ENCODE measurements around the gene SETBP1. TPM values are rescaled to one million over a fixed set of nuclear protein-coding genes. Genes with fewer than 3 reads are reported as not detected.

SETBP1 gene
- total RNA-seq, 1 experiment from 2014 or later: 4.0 TPM

DNA sequence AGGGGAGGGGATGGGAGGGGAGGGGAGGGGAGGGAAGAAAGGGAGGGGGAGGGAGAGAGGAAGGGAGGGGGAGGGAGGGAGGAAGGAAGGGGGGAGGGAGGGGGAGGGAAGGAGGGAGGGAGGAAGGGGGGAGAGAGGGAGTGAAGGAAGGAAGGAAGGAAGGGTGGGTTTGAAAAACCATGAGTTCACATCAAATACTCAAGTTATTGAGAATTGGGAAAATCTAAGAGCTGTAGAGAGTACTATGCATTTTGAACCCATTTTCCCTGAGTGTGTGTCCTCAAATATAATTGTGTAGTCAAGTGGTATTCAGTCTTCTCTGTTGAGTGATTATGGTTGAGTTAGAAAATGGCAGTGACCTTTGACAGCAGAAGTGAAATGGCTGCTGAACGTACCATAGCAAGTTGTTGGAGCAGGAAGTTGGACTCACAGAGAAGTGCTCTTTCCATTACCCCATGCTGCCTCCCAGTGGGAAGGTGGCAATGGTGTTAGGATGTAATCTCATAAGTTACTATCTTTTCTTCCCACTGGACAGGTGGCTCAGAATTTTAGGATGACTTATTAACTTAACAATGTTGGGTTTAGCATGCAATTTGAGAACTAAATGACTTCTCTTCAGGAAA is 214.6 kb downstream of the SETBP1 start:
- TF ChIP-seq, protein P1, sequence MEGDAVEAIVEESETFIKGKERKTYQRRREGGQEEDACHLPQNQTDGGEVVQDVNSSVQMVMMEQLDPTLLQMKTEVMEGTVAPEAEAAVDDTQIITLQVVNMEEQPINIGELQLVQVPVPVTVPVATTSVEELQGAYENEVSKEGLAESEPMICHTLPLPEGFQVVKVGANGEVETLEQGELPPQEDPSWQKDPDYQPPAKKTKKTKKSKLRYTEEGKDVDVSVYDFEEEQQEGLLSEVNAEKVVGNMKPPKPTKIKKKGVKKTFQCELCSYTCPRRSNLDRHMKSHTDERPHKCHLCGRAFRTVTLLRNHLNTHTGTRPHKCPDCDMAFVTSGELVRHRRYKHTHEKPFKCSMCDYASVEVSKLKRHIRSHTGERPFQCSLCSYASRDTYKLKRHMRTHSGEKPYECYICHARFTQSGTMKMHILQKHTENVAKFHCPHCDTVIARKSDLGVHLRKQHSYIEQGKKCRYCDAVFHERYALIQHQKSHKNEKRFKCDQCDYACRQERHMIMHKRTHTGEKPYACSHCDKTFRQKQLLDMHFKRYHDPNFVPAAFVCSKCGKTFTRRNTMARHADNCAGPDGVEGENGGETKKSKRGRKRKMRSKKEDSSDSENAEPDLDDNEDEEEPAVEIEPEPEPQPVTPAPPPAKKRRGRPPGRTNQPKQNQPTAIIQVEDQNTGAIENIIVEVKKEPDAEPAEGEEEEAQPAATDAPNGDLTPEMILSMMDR (IDR thresholded peaks at IDR 0.05; ENCODE audit: insufficient read depth in 1 of 2, low read depth in 1 of 2, low read length in 1 of 2, severe bottlenecking in 1 of 2, unreplicated experiment in 1 of 2): peak in 1 of 2 experiments; percentile 18
- Histone ChIP-seq H3K9me3 (no peaks in the 10 kb centered on the region), H3K4me3 (ENCODE audit: low read depth, low read length) (no peak overlapping the region), H3K27me3 (replicated peaks; ENCODE audit: control insufficient read depth, insufficient read depth, low read length) (no peaks in the 10 kb centered on the region), H3K36me3 (ENCODE audit: control insufficient read depth, insufficient read depth, low read length) (no peaks in the 10 kb centered on the region), H3K4me1 (no peaks in the 10 kb centered on the region)
- Mint-ChIP-seq H3K36me3 (ENCODE audit: insufficient read depth, unreplicated experiment) (no peaks in the 10 kb centered on the region), H3K9me3 (ENCODE audit: unreplicated experiment) (no peaks in the 10 kb centered on the region), H3K4me1 (ENCODE audit: low read depth, unreplicated experiment) (no peaks in the 10 kb centered on the region), H3K4me3 (ENCODE audit: unreplicated experiment) (no peak overlapping the region), H3K27me3 (ENCODE audit: insufficient read depth, unreplicated experiment) (no peaks in the 10 kb centered on the region), H3K27ac (ENCODE audit: unreplicated experiment) (no peak overlapping the region)
- POLR2A ChIA-PET: no interaction called here
- DNase-seq: peak; percentile 47 to 53
- CTCF ChIA-PET: no interaction called here
- BruUV-seq (replicated peaks): no TSS peak
- intact Hi-C loops (cut with micrococcal nuclease; ENCODE audit: unreplicated experiment): loop anchor here (1.0 to 5.0 kb wide), 3 partner anchors 98 to 318 kb away; no protein-coding TSS in a partner anchor

DNA sequence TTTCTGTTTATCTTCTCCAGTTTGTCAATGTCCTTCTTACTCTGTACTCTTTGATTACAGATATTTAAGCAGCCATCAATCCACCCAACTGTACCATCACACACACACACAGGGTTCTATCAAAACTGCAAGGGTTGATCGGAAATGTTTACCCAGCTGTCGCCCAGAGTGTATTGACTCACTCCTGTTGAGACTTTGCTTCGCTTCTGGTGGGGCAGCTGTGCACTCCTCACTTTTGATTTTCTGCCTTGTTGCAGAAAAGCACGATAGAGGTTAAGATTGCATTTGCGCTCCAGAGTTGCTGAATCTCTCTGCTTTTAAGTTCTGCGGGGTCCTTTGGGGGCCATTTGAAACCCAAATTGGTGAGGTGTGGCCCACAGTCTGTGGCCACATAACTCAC is 216.2 kb downstream of the SETBP1 start:
- POLR2A ChIA-PET: no interaction called here
- Mint-ChIP-seq H3K9me3 (ENCODE audit: unreplicated experiment) (no peaks in the 10 kb centered on the region), H3K4me3 (ENCODE audit: unreplicated experiment) (no peak overlapping the region), H3K4me1 (ENCODE audit: low read depth, unreplicated experiment) (no peaks in the 10 kb centered on the region), H3K27ac (ENCODE audit: unreplicated experiment) (no peak overlapping the region), H3K27me3 (ENCODE audit: insufficient read depth, unreplicated experiment) (no peaks in the 10 kb centered on the region), H3K36me3 (ENCODE audit: insufficient read depth, unreplicated experiment) (no peaks in the 10 kb centered on the region)
- CTCF ChIA-PET: no interaction called here
- intact Hi-C loops (cut with micrococcal nuclease; ENCODE audit: unreplicated experiment): loop anchor here (5.0 kb wide), 2 partner anchors 100 to 320 kb away; no protein-coding TSS in a partner anchor
- H3K27me3 ChIP-seq (replicated peaks; ENCODE audit: control insufficient read depth, insufficient read depth, low read length): no peaks in the 10 kb centered on the region
- H3K36me3 ChIP-seq (ENCODE audit: control insufficient read depth, insufficient read depth, low read length): no peaks in the 10 kb centered on the region
- no peak for DNase-seq
- TF ChIP-seq, protein P1 (IDR thresholded peaks at IDR 0.05; ENCODE audit: insufficient read depth in 1 of 2, low read depth in 1 of 2, low read length in 1 of 2, severe bottlenecking in 1 of 2, unreplicated experiment in 1 of 2): no peak
- H3K4me3 ChIP-seq (ENCODE audit: low read depth, low read length): no peak overlapping the region
- H3K9me3 ChIP-seq: no peaks in the 10 kb centered on the region
- H3K4me1 ChIP-seq: no peaks in the 10 kb centered on the region
- no TSS peak for BruUV-seq (replicated peaks)

GRCh38 chr18:44897411-44897810 is 216.7 kb downstream of the SETBP1 start:
- intact Hi-C loops (cut with micrococcal nuclease; ENCODE audit: unreplicated experiment): loop anchor here (5.0 kb wide), 2 partner anchors 100 to 320 kb away; no protein-coding TSS in a partner anchor
- CTCF ChIA-PET: no interaction called here

More at GRCh38 chr18:44897411-44897810, 216.7 kb downstream of the SETBP1 start:
- H3K4me1 ChIP-seq: no peaks in the 10 kb centered on the region
- Mint-ChIP-seq H3K4me3 (ENCODE audit: unreplicated experiment) (no peak overlapping the region), H3K9me3 (ENCODE audit: unreplicated experiment) (no peaks in the 10 kb centered on the region), H3K4me1 (ENCODE audit: low read depth, unreplicated experiment) (no peaks in the 10 kb centered on the region), H3K36me3 (ENCODE audit: insufficient read depth, unreplicated experiment) (no peaks in the 10 kb centered on the region), H3K27ac (ENCODE audit: unreplicated experiment) (no peak overlapping the region), H3K27me3 (ENCODE audit: insufficient read depth, unreplicated experiment) (no peaks in the 10 kb centered on the region)
- no TSS peak for BruUV-seq (replicated peaks)
- H3K4me3 ChIP-seq (ENCODE audit: low read depth, low read length): no peak overlapping the region
- POLR2A ChIA-PET: no interaction called here
- no peaks in the 10 kb centered on the region for H3K27me3 ChIP-seq (replicated peaks; ENCODE audit: control insufficient read depth, insufficient read depth, low read length)
- TF ChIP-seq, protein P1 (IDR thresholded peaks at IDR 0.05; ENCODE audit: insufficient read depth in 1 of 2, low read depth in 1 of 2, low read length in 1 of 2, severe bottlenecking in 1 of 2, unreplicated experiment in 1 of 2): no peak
- H3K9me3 ChIP-seq: no peaks in the 10 kb centered on the region
- no peak for DNase-seq
- no peaks in the 10 kb centered on the region for H3K36me3 ChIP-seq (ENCODE audit: control insufficient read depth, insufficient read depth, low read length)
